Osteoblast (primary cell): ENCODE data around the gene REM1. TPM values are rescaled to one million over a fixed set of nuclear protein-coding genes. Genes with fewer than 3 reads are reported as not detected.

Experiments
- DNase-seq: peaks from one replicate; pipeline ENCODE4 v3.0.0; 2011; ENCODE audit warnings: low spot score, mixed read lengths; ENCODE audit not compliant: insufficient read length; ENCODE audit errors: missing footprints
- H2AFZ ChIP-seq: 2 replicates; pipeline ENCODE4 v1.6.0; 2011; ENCODE audit warnings: mild to moderate bottlenecking, low read length
- H3K27ac ChIP-seq: 2 replicates; pipeline ENCODE4 v1.5.1; 2011; ENCODE audit warnings: mild to moderate bottlenecking, low read depth, low read length, moderate library complexity
- H3K27me3 ChIP-seq: 2 replicates; pipeline ENCODE4 v1.6.0; 2012; ENCODE audit warnings: mild to moderate bottlenecking, control low read depth, inconsistent platforms, low read length, moderate library complexity; ENCODE audit not compliant: insufficient read depth
- H3K36me3 ChIP-seq: 2 replicates; pipeline ENCODE4 v1.5.1; 2011; ENCODE audit warnings: mild to moderate bottlenecking, low read length, control low read depth, moderate library complexity; ENCODE audit not compliant: insufficient read depth
- H3K4me1 ChIP-seq: 2 replicates; pipeline ENCODE4 v1.5.1; 2011; ENCODE audit warnings: mild to moderate bottlenecking, low read length, control low read depth, moderate library complexity; ENCODE audit not compliant: insufficient read depth
- H3K4me2 ChIP-seq: 2 replicates; pipeline ENCODE4 v1.6.0; 2011; ENCODE audit warnings: mild to moderate bottlenecking, low read length; ENCODE audit not compliant: insufficient read depth
- H3K4me3 ChIP-seq: fragments of 200-600 bp; sonication (generic); 3 replicates; pipeline ENCODE4 v1.5.1; 2012; ENCODE audit warnings: mild to moderate bottlenecking, low read length, inconsistent platforms; ENCODE audit not compliant: insufficient read depth
- H3K79me2 ChIP-seq: 2 replicates; pipeline ENCODE4 v1.6.0; 2012; ENCODE audit warnings: mild to moderate bottlenecking, low read length, control low read depth, inconsistent platforms; ENCODE audit not compliant: insufficient read depth
- H3K9me3 ChIP-seq: 2 replicates; pipeline ENCODE4 v1.5.1; 2011; ENCODE audit warnings: low read depth, low read length, control low read depth
- H4K20me1 ChIP-seq: 2 replicates; pipeline ENCODE4 v1.6.0; 2012; ENCODE audit warnings: mild to moderate bottlenecking, low read length, control low read depth; ENCODE audit not compliant: insufficient read depth
- CTCF ChIP-seq: IDR thresholded peaks from 2 replicates; pipeline ENCODE4 v1.5.1; 2011; ENCODE audit warnings: mild to moderate bottlenecking, low read depth, low read length, moderate library complexity; ENCODE audit errors: extremely low read depth
- total RNA-seq: library from RNA; depleted of rRNA; stranded (reverse); fragments of >200 nt; gene quantifications from 2 replicates; pipeline ENCODE4 v1.2.3, GENCODE V29; 2012

REM1 gene
- total RNA-seq, 1 donor: not detected

DNA sequence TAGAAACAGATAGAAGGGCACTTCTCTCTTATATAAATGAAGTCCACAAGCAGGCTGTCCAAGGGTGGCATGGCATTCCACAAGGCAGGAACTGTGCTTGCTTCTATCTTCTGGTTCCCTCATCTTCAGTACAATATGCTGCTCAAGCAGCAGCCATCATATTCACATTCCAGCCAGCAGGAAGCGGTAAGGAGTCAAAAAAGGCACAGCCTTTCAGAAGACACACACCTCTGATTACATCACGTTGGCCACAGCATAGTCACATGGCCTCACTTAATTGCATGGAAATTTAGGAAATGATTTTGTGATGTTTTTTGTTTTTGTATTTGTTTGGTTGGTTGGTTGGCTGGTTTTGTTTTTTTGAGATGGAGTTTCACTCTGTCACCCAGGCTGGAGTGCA lies 19.0 kb downstream of the REM1 start:
- Histone ChIP-seq H3K9me3 (no peaks in the 10 kb centered on the region), H3K27ac (no peak overlapping the region), H3K4me3 (no peak overlapping the region), H2AFZ (no peak overlapping the region), H3K4me1 (peaks cover 23% of the 10 kb centered on the region), H3K79me2 (no peaks in the 10 kb centered on the region), H3K27me3 (no peaks in the 10 kb centered on the region), H3K36me3 (no peaks in the 10 kb centered on the region), H3K4me2 (no peak overlapping the region), H4K20me1 (no peaks in the 10 kb centered on the region)
- no peak for DNase-seq
- TF ChIP-seq CTCF: peak; percentile 61

DNA sequence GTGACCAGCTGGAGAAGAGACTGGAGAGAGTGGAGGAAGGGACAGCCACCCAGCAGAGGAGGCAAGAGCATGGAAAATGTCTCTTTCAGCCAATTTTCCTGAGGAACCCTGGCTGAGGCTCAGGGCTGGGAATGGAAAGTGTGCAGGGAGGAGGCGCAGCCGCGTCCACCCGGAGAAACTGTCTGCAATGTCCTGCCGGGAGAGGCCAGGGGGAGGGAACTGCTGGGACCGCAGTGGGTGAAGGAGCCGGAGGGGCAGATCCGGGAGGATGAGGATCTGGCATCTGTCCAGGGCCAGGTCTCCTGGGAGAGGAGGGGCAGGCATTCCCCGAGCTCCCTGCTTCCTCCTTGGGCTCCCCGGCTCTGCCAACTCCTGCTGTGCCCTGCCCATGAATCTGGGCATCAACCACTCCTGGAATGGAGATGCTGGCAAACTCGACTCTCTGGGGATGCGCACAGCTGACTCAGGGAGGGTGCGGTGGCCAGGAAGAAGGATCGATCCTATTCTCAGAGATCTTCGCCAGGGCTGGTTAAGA lies 21.7 kb downstream of the REM1 start:
- Histone ChIP-seq H3K36me3 (no peaks in the 10 kb centered on the region), H3K27me3 (no peaks in the 10 kb centered on the region), H3K79me2 (no peaks in the 10 kb centered on the region), H3K4me2 (peak overlapping the region; percentile 81), H3K27ac (peak overlapping the region; percentile 56), H3K9me3 (no peaks in the 10 kb centered on the region), H2AFZ (peak overlapping the region; percentile 89), H3K4me1 (peaks cover 23% of the 10 kb centered on the region), H3K4me3 (peak overlapping the region; percentile 57), H4K20me1 (no peaks in the 10 kb centered on the region)
- TF ChIP-seq CTCF: no peak
- DNase-seq: no peak

DNA sequence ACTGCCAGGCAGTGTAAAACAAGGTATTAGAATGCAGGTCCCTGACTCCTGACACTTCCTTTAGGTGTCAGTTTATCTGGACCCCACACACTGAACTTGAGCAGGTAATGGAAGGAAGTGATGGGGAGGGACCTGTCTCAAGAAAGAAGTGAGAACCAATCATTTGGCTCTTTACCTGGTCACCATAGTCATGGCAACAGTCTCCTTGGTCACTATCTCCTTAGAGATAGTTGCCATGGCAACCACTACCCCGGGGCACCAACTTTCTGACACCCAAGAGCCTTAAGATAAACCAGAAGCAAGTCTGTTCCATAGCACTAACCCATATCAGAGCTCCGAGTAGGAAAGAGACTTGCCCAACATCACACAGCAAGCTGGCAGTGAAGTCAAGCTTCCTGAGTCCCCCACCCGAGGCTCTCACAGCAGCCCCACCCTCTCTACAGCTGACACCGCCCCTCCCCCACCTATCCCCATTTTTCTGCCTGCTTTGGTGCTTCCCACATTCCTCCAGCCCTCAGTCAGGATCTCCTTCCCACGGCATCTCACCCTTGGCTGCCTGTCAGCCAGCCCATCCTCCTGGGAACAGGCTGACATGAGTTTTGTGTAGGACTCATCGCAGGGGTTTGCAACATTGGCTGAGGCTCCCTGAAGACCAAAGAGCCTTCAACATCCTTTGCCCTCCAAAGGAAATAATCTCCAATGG lies 22.9 kb downstream of the REM1 start:
- H3K4me2 ChIP-seq: peak overlapping the region; percentile 37
- peak; percentile 96 for DNase-seq

More for the DNA sequence above, 22.9 kb downstream of the REM1 start:
- H2AFZ ChIP-seq: no peak overlapping the region
- H3K36me3 ChIP-seq: no peaks in the 10 kb centered on the region
- H4K20me1 ChIP-seq: no peaks in the 10 kb centered on the region
- H3K4me1 ChIP-seq: peaks cover 23% of the 10 kb centered on the region
- no peaks in the 10 kb centered on the region for H3K9me3 ChIP-seq
- TF ChIP-seq CTCF: no peak
- peak overlapping the region; percentile 56 for H3K27ac ChIP-seq
- no peak overlapping the region for H3K4me3 ChIP-seq
- H3K27me3 ChIP-seq: no peaks in the 10 kb centered on the region
- no peaks in the 10 kb centered on the region for H3K79me2 ChIP-seq
